H1 (cell line): ENCODE measurements around the gene C3orf62. TPM values are rescaled to one million over a fixed set of nuclear protein-coding genes. Genes with fewer than 3 reads are reported as not detected.

Experiments
- CHD7 ChIP-seq: fragments of 300-600 bp; sonication (generic); IDR thresholded peaks from 2 replicates; pipeline ENCODE4 v1.7.1; 2012; ENCODE audit warnings: low read length, moderate library complexity, mild to moderate bottlenecking, inconsistent platforms; ENCODE audit not compliant: insufficient replicate concordance
- CREB1 ChIP-seq: IDR thresholded peaks from 2 replicates; pipeline ENCODE4 v1.6.1; 2012; ENCODE audit warnings: inconsistent platforms
- CTCF ChIP-seq, 3 experiments: IDR thresholded peaks; 1 replicate in 2 of 3; 2 replicates in 1 of 3; pipeline versions ENCODE4 v1.5.1 to v1.6.1; 2011; ENCODE audit warnings: low read length in 3 of 3, mild to moderate bottlenecking in 3 of 3, inconsistent platforms in 2 of 3, low read depth in 1 of 3, moderate library complexity in 1 of 3; ENCODE audit not compliant: insufficient read depth in 1 of 3; ENCODE audit errors: control extremely low read depth in 1 of 3
- E2F6 ChIP-seq: IDR thresholded peaks from 2 replicates; pipeline ENCODE4 v1.6.1; 2012; ENCODE audit warnings: inconsistent platforms
- POLR2AphosphoS5 ChIP-seq: IDR thresholded peaks from 2 replicates; pipeline ENCODE4 v1.6.1; 2011; ENCODE audit warnings: low read depth, low read length
- SIN3A ChIP-seq, 2 experiments: IDR thresholded peaks in 1 of 2; conservative IDR thresholded peaks in 1 of 2; 2 replicates each; pipeline ENCODE4 v1.6.1; 2011 to 2012; ENCODE audit warnings: low read length in 2 of 2, improper control_type of control experiment in 1 of 2, low read depth in 1 of 2, mild to moderate bottlenecking in 1 of 2
- SUZ12 ChIP-seq: fragments of 200-600 bp; sonication (generic); IDR thresholded peaks from 2 replicates; pipeline ENCODE4 v1.6.1; 2012; ENCODE audit warnings: mild to moderate bottlenecking, inconsistent platforms, low read length, moderate library complexity, mixed read lengths
- TCF12 ChIP-seq: IDR thresholded peaks from 2 replicates; pipeline ENCODE4 v1.6.1; 2011; ENCODE audit warnings: low read depth, mild to moderate bottlenecking, low read length
- polyA plus RNA-seq, 7 experiments: library from polyadenylated mRNA; depleted of rRNA in 3 of 7; stranded (reverse) in 5 of 7; unstranded in 2 of 7; fragments of >200 nt in 5 of 7; fragments of 200-250 nt in 2 of 7; gene quantifications; 1 replicate in 5 of 7; 2 replicates in 1 of 7; 4 replicates in 1 of 7; pipeline versions ENCODE4 v1.2.1 to v1.2.3, GENCODE V29; 2011 to 2013; ENCODE audit warnings: missing spikeins in 2 of 7, mixed read lengths in 2 of 7
- total RNA-seq: library from RNA; stranded (reverse); fragmentation: NEBNext Ultra II Directional; extraction: Animal tissue kit (Norgen Biotek cat#: 25700); gene quantifications from 2 replicates; pipeline ENCODE4 v1.2.1, GENCODE V29; 2021

Gene C3orf62
- total and polyA plus RNA-seq, 2 of the 8 experiments (the other 6 are each of a cell fraction or from before 2014, with no cell fraction given): 1.1 to 3.0 TPM

GRCh38 chr3:49295489-49296058, 18.5 kb upstream of the C3orf62 start (continued):
- TF ChIP-seq CHD7: no peak
- no peak for TF ChIP-seq CREB1
- TF ChIP-seq POLR2AphosphoS5: no peak
- no peak for TF ChIP-seq TCF12
- TF ChIP-seq SIN3A (conservative IDR thresholded peaks at IDR 0.05 in 1 of 2, IDR thresholded peaks at IDR 0.05 in 1 of 2; ENCODE audit: low read depth in 1 of 2, low read length in 2 of 2): no peak
- TF ChIP-seq SUZ12: no peak
- no peak for TF ChIP-seq E2F6
- TF ChIP-seq CTCF (IDR thresholded peaks at IDR 0.05; ENCODE audit: control extremely low read depth in 1 of 3, insufficient read depth in 1 of 3, low read depth in 1 of 3, low read length in 3 of 3): peak in 2 of 3 experiments; percentile 33 to 52; a peak in 2 of 4 replicates
